Keratinocyte (primary cell): ENCODE data around the gene PCCB.

Experiments used
- EZH2 ChIP-seq: IDR thresholded peaks from one replicate; pipeline ENCODE4 v1.6.1; 2012; ENCODE audit warnings: inconsistent platforms, mild to moderate bottlenecking, low read length, moderate library complexity
- TF ChIP-seq, protein P1 (sequence below), 3 experiments: IDR thresholded peaks in 1 of 3; conservative IDR thresholded peaks in 1 of 3; optimal IDR thresholded peaks in 1 of 3; 2 replicates in 2 of 3; 3 replicates in 1 of 3; pipeline versions ENCODE3 to v1.5.1; 2011; ENCODE audit warnings: low read length in 3 of 3, mild to moderate bottlenecking in 3 of 3, moderate library complexity in 2 of 3, control low read depth in 1 of 3, inconsistent platforms in 1 of 3; ENCODE audit not compliant: insufficient read depth in 2 of 3; ENCODE audit errors: extremely low read depth in 1 of 3

DNA sequence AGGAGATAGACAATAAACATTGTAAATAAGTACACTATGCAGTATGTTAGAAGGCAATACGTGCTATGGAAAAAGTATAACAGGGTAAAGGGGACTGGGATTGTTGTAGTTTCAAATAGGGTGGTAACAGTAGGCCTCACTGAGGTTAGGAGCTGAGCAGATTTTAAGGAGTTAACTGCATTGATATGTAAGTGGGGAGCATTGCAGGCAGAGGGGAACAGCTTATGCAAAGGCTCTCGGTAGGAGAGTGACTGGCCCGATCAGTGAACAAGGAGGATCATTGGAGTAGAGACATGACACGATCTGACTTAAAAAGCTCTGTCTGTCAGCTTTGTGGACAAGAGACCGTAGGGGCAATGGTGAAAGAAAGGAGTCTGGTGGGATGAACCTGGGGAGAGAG, 46.8 kb downstream of the PCCB start:
- TF ChIP-seq, protein P1, sequence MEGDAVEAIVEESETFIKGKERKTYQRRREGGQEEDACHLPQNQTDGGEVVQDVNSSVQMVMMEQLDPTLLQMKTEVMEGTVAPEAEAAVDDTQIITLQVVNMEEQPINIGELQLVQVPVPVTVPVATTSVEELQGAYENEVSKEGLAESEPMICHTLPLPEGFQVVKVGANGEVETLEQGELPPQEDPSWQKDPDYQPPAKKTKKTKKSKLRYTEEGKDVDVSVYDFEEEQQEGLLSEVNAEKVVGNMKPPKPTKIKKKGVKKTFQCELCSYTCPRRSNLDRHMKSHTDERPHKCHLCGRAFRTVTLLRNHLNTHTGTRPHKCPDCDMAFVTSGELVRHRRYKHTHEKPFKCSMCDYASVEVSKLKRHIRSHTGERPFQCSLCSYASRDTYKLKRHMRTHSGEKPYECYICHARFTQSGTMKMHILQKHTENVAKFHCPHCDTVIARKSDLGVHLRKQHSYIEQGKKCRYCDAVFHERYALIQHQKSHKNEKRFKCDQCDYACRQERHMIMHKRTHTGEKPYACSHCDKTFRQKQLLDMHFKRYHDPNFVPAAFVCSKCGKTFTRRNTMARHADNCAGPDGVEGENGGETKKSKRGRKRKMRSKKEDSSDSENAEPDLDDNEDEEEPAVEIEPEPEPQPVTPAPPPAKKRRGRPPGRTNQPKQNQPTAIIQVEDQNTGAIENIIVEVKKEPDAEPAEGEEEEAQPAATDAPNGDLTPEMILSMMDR (optimal IDR thresholded peaks at IDR 0.05 in 1 of 3, IDR thresholded peaks at IDR 0.05 in 1 of 3, conservative IDR thresholded peaks at IDR 0.05 in 1 of 3; ENCODE audit: extremely low read depth in 1 of 3, insufficient read depth in 2 of 3, low read length in 3 of 3): no peak
- no peak for TF ChIP-seq EZH2
